ENCODE results near the gene SYCP1. TPM values are rescaled to one million over a fixed set of nuclear protein-coding genes. Genes with fewer than 3 reads are reported as not detected.

SYCP1 gene
- total and polyA plus RNA-seq, 2 of the 8 experiments (the other 6 are each of a cell fraction or from before 2014, with no cell fraction given): 0.11 to 0.26 TPM

Other genes starting within 250 kb of the SYCP1 start
- gene DENND2C, start 184.8 kb upstream of the SYCP1 start, total RNA-seq (2021; fragmentation: NEBNext Ultra II Directional; extraction: Animal tissue kit (Norgen Biotek cat#: 25700)): 4.1 and 5.5 TPM in 2 replicates
- 0.96 and 1.8 TPM in 2 replicates for gene DENND2C, start 184.8 kb upstream of the SYCP1 start, polyA plus RNA-seq (2011; rRNA removed)
- gene AMPD1, start 159.3 kb upstream of the SYCP1 start, total RNA-seq (2021; fragmentation: NEBNext Ultra II Directional; extraction: Animal tissue kit (Norgen Biotek cat#: 25700)): not detected in 2 replicates
- gene AMPD1, start 159.3 kb upstream of the SYCP1 start, polyA plus RNA-seq (2011; rRNA removed): not detected in 2 replicates
- gene NRAS, start 138.1 kb upstream of the SYCP1 start, total RNA-seq (2021; fragmentation: NEBNext Ultra II Directional; extraction: Animal tissue kit (Norgen Biotek cat#: 25700)): 63.2 and 65.1 TPM in 2 replicates
- gene NRAS, start 138.1 kb upstream of the SYCP1 start, polyA plus RNA-seq (2011; rRNA removed): 13.8 and 24.5 TPM in 2 replicates
- 635 and 641 TPM in 2 replicates for gene CSDE1, start 96.9 kb upstream of the SYCP1 start, total RNA-seq (2021; fragmentation: NEBNext Ultra II Directional; extraction: Animal tissue kit (Norgen Biotek cat#: 25700))
- gene CSDE1, start 96.9 kb upstream of the SYCP1 start, polyA plus RNA-seq (2011; rRNA removed): 96.7 and 149 TPM in 2 replicates
- 73.2 and 79.9 TPM in 2 replicates for gene SIKE1, start 74.2 kb upstream of the SYCP1 start, total RNA-seq (2021; fragmentation: NEBNext Ultra II Directional; extraction: Animal tissue kit (Norgen Biotek cat#: 25700))
- 20.5 and 30.3 TPM in 2 replicates for gene SIKE1, start 74.2 kb upstream of the SYCP1 start, polyA plus RNA-seq (2011; rRNA removed)
- gene TSHB, start 175.0 kb downstream of the SYCP1 start, total RNA-seq (2021; fragmentation: NEBNext Ultra II Directional; extraction: Animal tissue kit (Norgen Biotek cat#: 25700)): not detected in 2 replicates
- gene TSHB, start 175.0 kb downstream of the SYCP1 start, polyA plus RNA-seq (2011; rRNA removed): not detected in 2 replicates
- 13.0 and 14.2 TPM in 2 replicates for gene TSPAN2, start 234.6 kb downstream of the SYCP1 start, total RNA-seq (2021; fragmentation: NEBNext Ultra II Directional; extraction: Animal tissue kit (Norgen Biotek cat#: 25700))
- 7.4 and 9.5 TPM in 2 replicates for gene TSPAN2, start 234.6 kb downstream of the SYCP1 start, polyA plus RNA-seq (2011; rRNA removed)